NCI-H2081 treated with DMSO at 0.1 percent for 48 hours (cell line): ENCODE measurements around the gene ATP6V1A.
A peak's percentile ranks its signal among the peaks of the same experiment; 100 is the strongest.

Experiments used
- DNase-seq: peaks from one replicate; lab custom pipeline; 2025; lab: John Stamatoyannopoulos, UW

ATP6V1A gene

GRCh38 chr3:113746548-113747282, at the start of gene ATP6V1A:
Gene ATP6V1A (plus strand): TSS chr3:113747035. CDS start chr3:113778754, 31,719 bp downstream.
- DNase-seq, result peak; percentile 90

GRCh38 chr3:113697500-113698090, 49.2 kb upstream of the ATP6V1A start:
- no peak for DNase-seq

DNA sequence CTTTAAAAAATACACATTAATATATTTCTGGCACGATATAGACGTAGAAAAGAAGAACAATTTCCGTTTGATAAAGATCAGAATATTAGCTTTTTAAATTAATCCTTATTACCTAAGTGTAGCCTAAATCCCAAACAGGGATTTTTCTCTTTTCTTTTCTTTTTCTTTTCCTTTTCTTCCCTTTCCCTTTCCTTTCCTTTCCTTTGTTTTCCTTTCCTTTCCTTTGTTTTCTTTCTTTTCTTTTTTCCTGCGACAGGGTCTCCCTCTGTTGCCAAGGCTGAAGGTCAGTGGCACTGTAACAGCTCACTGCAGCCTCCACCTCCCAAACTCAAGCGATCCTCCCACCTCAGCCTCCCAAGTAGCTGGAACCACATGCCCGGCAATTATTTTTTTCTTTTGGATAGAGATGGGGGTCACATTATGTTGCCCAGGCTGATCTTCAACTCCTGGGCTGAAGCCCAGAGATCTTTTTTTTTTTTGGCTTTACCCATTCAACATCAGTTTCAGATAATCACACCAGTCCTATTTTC, 48.6 kb upstream of the ATP6V1A start:
- no peak for DNase-seq

DNA sequence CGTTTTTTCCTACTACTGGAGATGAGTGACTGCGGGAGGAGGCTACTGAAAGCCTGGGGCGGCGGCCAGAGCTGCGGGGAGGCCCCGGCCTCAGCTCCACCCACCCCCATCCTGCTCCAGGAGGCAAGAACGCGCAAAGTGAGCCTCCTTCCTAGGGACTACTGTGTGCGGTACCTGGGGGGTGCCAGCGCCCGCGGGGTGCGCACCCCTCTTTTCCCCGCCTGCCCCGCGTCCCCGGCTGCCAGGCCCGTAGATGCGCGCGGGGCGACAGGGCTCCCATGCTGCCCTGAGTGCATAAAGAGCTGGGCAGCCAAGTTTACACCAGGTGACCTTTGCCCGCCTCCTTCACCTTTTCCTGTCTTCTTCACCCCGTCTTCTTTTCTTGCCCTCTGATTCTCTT, 47.9 kb upstream of the ATP6V1A start:
- no peak for DNase-seq

DNA sequence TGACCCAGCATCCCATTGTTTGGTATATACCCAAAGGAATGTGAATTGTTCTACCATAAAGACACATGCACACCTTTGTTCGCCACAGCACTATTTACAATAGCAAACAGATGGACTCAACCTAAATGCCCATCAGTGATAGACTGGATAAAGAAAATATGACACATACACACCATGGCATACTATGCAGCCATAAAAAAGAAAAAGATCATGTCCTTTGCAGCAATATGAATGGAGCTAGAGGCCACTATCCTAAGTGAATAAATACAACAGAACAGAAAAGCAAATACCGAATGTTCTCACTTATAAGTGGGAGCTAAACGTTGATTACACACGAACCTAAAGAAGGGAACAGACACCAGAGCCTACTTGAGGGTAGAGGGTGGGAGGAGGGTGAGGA, 39.0 kb upstream of the ATP6V1A start:
- no peak for DNase-seq

DNA sequence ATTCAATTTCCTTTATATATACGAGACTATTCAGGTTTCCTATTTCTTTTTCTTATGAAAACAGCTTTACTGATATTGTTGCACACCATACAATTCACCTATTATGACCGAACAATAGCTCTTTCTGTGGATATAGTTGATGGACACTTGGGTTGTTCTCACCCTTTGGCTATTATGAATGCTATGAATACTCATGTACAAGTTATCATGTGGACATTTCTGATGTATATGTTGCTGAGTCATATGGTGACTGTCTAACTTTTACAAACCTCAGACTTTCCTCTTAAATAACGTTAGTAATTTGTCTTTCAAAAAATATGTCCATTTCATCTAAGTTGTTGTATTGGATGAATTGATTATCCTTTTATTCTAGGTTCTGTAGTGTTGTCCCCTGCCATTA, 34.7 kb upstream of the ATP6V1A start:
- DNase-seq, result no peak

GRCh38 chr3:113714702-113715101, 32.1 kb upstream of the ATP6V1A start:
- DNase-seq, result no peak

DNA sequence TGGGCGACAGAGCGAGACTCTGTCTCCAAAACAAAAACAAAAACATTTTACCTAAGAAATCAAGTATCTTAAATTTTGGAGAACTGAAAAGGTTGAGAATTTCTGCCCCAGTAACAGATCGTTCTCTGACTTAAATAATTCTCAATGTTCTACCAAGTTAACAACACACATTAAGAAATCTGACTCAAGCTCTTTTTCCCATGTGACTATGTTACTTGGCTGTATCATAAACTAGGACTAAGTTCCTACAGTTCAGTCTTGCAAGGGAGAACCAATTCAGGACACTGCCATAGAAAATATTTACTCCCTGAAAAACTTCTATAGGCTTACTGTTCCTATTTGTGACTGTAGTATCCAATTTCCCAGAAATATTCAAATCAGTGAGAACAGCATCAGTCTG, 29.5 kb upstream of the ATP6V1A start:
- DNase-seq, result no peak

DNA sequence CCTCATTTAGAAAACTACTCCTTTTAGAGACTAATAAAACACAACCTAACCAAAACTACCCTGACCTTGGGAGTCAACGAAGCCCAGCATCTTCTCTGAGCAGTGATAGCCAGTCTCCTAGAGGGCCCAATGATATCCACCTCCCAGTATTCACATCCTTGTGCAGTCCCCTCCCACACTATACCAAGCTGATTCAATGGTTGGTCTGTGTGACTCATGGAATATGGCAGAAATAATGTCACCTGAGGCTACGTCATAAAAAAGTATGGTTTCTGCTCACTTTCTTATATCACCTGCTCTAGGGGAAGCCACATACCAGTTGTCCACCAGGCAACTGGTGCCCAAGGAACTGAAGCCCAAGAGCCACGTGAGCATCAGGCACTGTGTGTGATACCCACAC, 29.0 kb upstream of the ATP6V1A start:
- DNase-seq, result no peak

- DNase-seq, result no peak
These were observed 27.5 kb upstream of the ATP6V1A start for GRCh38 chr3:113719294-113719693.

DNA sequence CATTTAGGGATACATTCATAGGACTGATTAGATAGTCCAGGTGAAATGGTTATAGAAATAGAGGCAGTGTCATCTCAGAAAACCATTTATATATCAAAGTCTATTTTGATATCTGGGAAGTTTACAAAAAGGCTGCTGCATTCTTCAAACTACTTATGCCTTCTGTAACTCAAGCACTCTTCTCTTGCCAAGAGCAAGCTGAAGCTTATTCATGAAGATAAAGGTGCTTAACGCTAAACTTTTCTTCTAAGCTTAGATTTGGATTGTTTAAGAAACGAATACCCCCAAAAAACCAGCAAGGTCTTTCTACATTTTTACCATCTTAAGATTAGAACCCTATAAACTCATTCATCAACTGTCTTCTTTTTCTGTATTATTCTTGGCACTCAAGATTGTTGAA, 27.1 kb upstream of the ATP6V1A start:
- no peak for DNase-seq

- no peak for DNase-seq
These were observed 25.2 kb upstream of the ATP6V1A start for GRCh38 chr3:113721636-113722035.

DNA sequence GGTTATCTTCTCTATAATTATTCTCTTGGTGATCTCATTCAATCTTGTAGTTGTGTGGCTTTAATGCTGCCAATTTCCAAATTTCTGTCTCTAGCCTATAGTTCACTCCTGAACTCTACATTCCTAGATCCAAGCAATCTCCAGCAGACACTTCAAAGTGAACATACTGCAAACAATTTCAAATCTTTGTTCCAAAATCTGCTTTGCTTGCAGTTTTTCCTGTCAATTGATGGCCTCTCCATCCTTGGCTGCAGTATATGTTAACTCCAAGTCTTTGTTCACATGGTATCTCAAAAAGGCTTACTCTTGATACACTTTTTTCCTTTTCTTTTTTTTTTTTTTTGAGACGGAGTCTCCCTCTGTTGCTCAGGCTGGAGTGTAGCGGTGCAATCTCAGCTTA, 18.2 kb upstream of the ATP6V1A start:
- DNase-seq, result no peak

- no peak for DNase-seq
These were observed 16.3 kb upstream of the ATP6V1A start for GRCh38 chr3:113730550-113730949.

GRCh38 chr3:113731694-113732093, 15.1 kb upstream of the ATP6V1A start:
- DNase-seq, result no peak

- no peak for DNase-seq
These were observed 10.2 kb upstream of the ATP6V1A start for GRCh38 chr3:113736548-113737089.

GRCh38 chr3:113741086-113741485, 5.7 kb upstream of the ATP6V1A start:
- DNase-seq, result no peak

GRCh38 chr3:113741620-113742019, 5.2 kb upstream of the ATP6V1A start:
- DNase-seq, result no peak

GRCh38 chr3:113743006-113743630, 3.7 kb upstream of the ATP6V1A start:
- no peak for DNase-seq

DNA sequence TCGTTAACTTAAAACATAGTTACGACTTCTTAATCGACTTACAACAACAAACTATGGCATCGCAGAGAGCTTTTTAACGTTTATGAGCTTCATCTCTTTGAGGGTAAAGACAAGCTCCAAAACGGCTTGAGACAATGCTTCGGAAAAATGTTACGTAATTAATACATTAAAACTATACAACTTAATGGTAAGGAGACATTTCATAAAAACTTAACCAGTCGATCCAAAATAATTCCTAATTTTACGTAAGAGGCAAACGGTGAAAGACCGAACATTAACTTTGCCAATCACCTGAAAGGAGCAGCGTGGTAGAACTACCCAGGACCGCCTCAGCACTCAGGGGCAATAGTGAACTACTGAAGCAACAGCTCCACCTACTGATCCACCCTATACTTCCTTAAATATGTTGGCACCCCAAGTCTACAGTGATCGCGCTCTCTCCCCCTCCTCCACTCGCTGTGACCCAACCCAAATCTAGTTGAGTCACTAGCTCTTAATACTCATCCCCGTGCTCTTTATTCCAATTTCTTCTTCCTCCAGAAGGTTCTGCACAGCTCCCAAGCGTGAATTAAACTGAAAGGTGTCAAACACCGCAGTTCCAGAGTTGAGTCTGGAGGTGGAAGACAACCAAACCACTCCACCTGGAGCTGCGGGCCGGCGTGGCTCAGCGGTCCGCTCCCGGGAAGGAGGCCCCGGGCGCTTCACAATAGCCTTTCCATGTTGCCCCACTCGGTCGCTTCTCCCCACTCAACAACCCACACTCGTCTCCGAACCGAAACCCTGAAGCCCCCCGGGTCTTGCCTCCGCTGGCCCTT, 1.7 kb upstream of the ATP6V1A start:
- DNase-seq, result peak; percentile 61

DNA sequence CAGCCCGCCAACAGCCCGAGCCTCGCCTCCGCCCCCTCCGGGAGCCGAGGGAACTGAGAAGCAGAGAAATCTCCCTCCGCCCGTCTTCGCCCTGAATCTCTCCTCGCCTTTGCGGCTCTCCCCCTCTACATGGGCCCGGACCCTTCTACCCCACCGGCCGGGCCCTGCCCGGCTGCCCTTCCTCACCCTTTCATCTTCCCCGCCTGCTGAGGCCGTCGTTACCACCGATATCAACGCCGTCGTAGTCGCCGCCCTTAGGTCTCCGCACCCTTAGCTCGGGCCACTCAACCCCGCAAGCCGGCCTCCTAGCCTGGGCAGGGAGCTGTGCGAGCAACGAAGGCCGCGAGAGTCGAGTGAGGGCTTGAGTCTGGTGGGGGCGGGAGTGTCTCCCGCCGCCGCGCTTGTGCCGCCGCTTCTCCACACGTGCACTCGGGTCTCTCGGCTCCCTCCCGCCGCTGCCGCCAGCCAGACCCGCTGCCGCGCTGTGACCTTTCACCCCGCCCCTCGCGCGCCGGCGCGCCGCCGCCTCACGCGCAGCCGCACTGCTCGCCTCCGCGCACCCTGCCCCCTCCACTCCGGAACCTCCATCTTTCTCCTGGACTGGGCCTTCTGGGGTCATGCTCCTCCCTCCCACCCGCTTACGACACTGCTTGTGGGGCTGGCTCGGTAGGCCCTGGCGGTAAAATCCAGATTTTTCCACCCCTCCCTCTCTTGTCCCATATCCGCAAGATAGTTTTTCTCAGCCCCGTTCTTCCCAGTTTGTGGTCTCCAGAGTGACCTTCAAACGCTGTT, 883 bp upstream of the ATP6V1A start, which contains the start of gene NAA50:
Gene NAA50 (minus strand): TSS at position 494 of the 792 bp plus-strand sequence. CDS start 300 bp downstream, at position 194.
- DNase-seq, result peak; percentile 16
